Keratinocyte (primary cell): ENCODE data around the gene CIBAR2. TPM values are rescaled to one million over a fixed set of nuclear protein-coding genes. Genes with fewer than 3 reads are reported as not detected.

Experiments used
- DNase-seq: peaks from one replicate; pipeline ENCODE4 v3.0.0-alpha.2; 2011; ENCODE audit warnings: low read depth, missing footprints, low spot score
- FAIRE-seq: peaks from 2 replicates; lab custom pipeline; 2011; peaks lifted over from hg19 to GRCh38; lab: Jason Lieb, UNC
- H2AFZ ChIP-seq: 2 replicates; pipeline ENCODE4 v1.6.0; 2012; ENCODE audit warnings: low read length, control low read depth, inconsistent platforms; ENCODE audit not compliant: control insufficient read depth
- H3K27ac ChIP-seq: 2 replicates; pipeline ENCODE4 v1.5.1; 2011; ENCODE audit warnings: low read length; ENCODE audit not compliant: control insufficient read depth, insufficient read depth
- H3K27me3 ChIP-seq: 3 replicates; pipeline ENCODE4 v1.6.0; 2011; ENCODE audit warnings: low read length; ENCODE audit not compliant: control insufficient read depth, insufficient read depth; ENCODE audit errors: extremely low read depth
- H3K36me3 ChIP-seq, 2 experiments: 2 replicates in 1 of 2; 3 replicates in 1 of 2; pipeline ENCODE4 v1.5.1; 2011; ENCODE audit warnings: low read length in 2 of 2, mild to moderate bottlenecking in 1 of 2; ENCODE audit not compliant: control insufficient read depth in 2 of 2, insufficient read depth in 2 of 2; ENCODE audit errors: extremely low read depth in 1 of 2
- H3K4me1 ChIP-seq: 3 replicates; pipeline ENCODE4 v1.5.1; 2011; ENCODE audit warnings: low read length; ENCODE audit not compliant: control insufficient read depth, insufficient read depth; ENCODE audit errors: extremely low read depth
- H3K4me2 ChIP-seq: 3 replicates; pipeline ENCODE4 v1.6.0; 2011; ENCODE audit warnings: low read depth, low read length; ENCODE audit not compliant: control insufficient read depth, insufficient read depth; ENCODE audit errors: extremely low read depth
- H3K4me3 ChIP-seq, 3 experiments: fragments of 200-600 bp in 1 of 3; sonication (generic) in 1 of 3; 2 replicates in 2 of 3; 3 replicates in 1 of 3; pipeline ENCODE4 v1.5.1; 2011 to 2016; ENCODE audit warnings: low read length in 3 of 3, mild to moderate bottlenecking in 3 of 3, control low read depth in 2 of 3, inconsistent platforms in 1 of 3, low read depth in 1 of 3, mixed read lengths in 1 of 3, mixed run types in 1 of 3, moderate library complexity in 1 of 3; ENCODE audit not compliant: control insufficient read depth in 2 of 3, insufficient read depth in 2 of 3; ENCODE audit errors: extremely low read depth in 1 of 3
- H3K79me2 ChIP-seq: 2 replicates; pipeline ENCODE4 v1.6.0; 2012; ENCODE audit warnings: low read length; ENCODE audit not compliant: control insufficient read depth, insufficient read depth
- H3K9ac ChIP-seq: 3 replicates; pipeline ENCODE4 v1.6.0; 2011; ENCODE audit warnings: low read length; ENCODE audit not compliant: control insufficient read depth, insufficient read depth; ENCODE audit errors: extremely low read depth
- H3K9me1 ChIP-seq: 3 replicates; pipeline ENCODE4 v1.6.0; 2011; ENCODE audit warnings: low read length; ENCODE audit not compliant: control insufficient read depth, insufficient read depth; ENCODE audit errors: extremely low read depth
- H3K9me3 ChIP-seq: 2 replicates; pipeline ENCODE4 v1.5.1; 2012; ENCODE audit warnings: low read depth, low read length; ENCODE audit not compliant: control insufficient read depth
- H4K20me1 ChIP-seq: 3 replicates; pipeline ENCODE4 v1.6.0; 2011; ENCODE audit warnings: low read length; ENCODE audit not compliant: control insufficient read depth, insufficient read depth; ENCODE audit errors: extremely low read depth
- EZH2 ChIP-seq: IDR thresholded peaks from one replicate; pipeline ENCODE4 v1.6.1; 2012; ENCODE audit warnings: inconsistent platforms, mild to moderate bottlenecking, low read length, moderate library complexity
- dilution Hi-C: fragments of 300-500 bp; cut with MboI; formaldehyde crosslinking; loops from one replicate; pipeline ENCODE4 v1.7.0; 2020; ENCODE audit warnings: low sequenced_read_pairs; ENCODE audit not compliant: extremely low pct_ligation_motif_present
- polyA plus RNA-seq, 5 experiments: library from polyadenylated mRNA; depleted of rRNA in 3 of 5; stranded (reverse) in 3 of 5; stranded (forward) in 1 of 5; unstranded in 1 of 5; fragments of >200 nt; gene quantifications; 1 replicate in 1 of 5; 2 replicates in 3 of 5; 3 replicates in 1 of 5; pipeline versions ENCODE4 v1.2.1 to v1.2.3, GENCODE V29; 2011 to 2012; ENCODE audit warnings: missing spikeins in 2 of 5, low read depth in 1 of 5, low replicate concordance in 1 of 5
- TF ChIP-seq, protein P1 (sequence below), 3 experiments: IDR thresholded peaks in 1 of 3; conservative IDR thresholded peaks in 1 of 3; optimal IDR thresholded peaks in 1 of 3; 2 replicates in 2 of 3; 3 replicates in 1 of 3; pipeline versions ENCODE3 to v1.5.1; 2011; ENCODE audit warnings: low read length in 3 of 3, mild to moderate bottlenecking in 3 of 3, moderate library complexity in 2 of 3, control low read depth in 1 of 3, inconsistent platforms in 1 of 3; ENCODE audit not compliant: insufficient read depth in 2 of 3; ENCODE audit errors: extremely low read depth in 1 of 3

The CIBAR2 gene
- polyA plus RNA-seq, 1 donor (not counting 4 experiments of a cell fraction or from before 2014, with no cell fraction given) = not detected

DNA sequence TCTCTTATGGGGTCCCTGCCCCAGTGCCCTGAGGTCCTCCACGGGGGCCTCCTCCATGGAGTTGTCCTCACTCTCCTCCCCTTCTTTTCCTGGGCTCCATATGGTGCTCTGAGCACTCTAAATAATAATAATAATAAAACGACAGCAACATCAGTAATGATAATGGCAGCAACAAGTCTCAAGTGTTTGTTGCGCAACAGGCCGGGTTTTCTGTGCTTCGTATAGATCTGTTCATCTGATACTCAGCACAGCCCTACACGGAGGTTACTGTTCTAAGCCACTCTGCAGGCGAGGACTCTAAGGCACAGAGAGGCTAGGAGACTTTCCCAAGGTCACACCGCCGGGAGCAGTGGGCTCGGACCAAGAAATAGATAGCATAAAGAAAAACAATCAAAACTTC, 13.7 kb downstream of the CIBAR2 start:
- Histone ChIP-seq H3K9me1 (no peaks in the 10 kb centered on the region), H3K4me1 (peaks cover 3% of the 10 kb centered on the region), H3K4me2 (no peak overlapping the region), H2AFZ (no peak overlapping the region), H3K27me3 (peaks cover 18% of the 10 kb centered on the region), H3K9me3 (no peaks in the 10 kb centered on the region), H3K4me3 (no peak overlapping the region), H3K36me3 (no peaks in the 10 kb centered on the region), H3K27ac (no peak overlapping the region), H4K20me1 (no peaks in the 10 kb centered on the region), H3K79me2 (no peaks in the 10 kb centered on the region), H3K9ac (no peak overlapping the region)
- TF ChIP-seq, protein P1, sequence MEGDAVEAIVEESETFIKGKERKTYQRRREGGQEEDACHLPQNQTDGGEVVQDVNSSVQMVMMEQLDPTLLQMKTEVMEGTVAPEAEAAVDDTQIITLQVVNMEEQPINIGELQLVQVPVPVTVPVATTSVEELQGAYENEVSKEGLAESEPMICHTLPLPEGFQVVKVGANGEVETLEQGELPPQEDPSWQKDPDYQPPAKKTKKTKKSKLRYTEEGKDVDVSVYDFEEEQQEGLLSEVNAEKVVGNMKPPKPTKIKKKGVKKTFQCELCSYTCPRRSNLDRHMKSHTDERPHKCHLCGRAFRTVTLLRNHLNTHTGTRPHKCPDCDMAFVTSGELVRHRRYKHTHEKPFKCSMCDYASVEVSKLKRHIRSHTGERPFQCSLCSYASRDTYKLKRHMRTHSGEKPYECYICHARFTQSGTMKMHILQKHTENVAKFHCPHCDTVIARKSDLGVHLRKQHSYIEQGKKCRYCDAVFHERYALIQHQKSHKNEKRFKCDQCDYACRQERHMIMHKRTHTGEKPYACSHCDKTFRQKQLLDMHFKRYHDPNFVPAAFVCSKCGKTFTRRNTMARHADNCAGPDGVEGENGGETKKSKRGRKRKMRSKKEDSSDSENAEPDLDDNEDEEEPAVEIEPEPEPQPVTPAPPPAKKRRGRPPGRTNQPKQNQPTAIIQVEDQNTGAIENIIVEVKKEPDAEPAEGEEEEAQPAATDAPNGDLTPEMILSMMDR (optimal IDR thresholded peaks at IDR 0.05 in 1 of 3, IDR thresholded peaks at IDR 0.05 in 1 of 3, conservative IDR thresholded peaks at IDR 0.05 in 1 of 3; ENCODE audit: extremely low read depth in 1 of 3, insufficient read depth in 2 of 3, low read length in 3 of 3) = no peak
- FAIRE-seq = no peak
- dilution Hi-C loops = no loop called here
- DNase-seq = no peak

DNA sequence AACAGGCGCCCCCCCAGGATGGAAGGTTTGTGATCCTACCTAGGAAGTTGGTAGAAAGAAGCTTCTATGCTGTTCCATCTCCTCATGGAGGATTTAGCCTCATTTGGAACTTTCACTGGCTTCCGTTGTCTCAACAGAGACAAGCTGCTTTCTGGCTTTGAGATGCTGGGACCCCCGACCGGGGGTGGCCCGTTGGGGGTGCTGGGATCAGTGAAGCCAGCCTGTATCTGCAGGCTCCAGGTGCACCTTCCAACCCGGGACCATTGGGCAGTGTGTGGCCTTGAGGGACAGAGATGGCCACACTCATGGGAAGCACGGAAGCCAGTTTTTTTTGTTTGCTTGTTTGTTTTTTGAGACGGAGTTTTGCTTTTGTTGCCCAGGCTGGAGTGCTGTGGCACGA, 15.4 kb downstream of the CIBAR2 start:
- Histone ChIP-seq H3K9ac (no peak overlapping the region), H4K20me1 (no peaks in the 10 kb centered on the region), H3K27ac (no peak overlapping the region), H3K27me3 (peaks cover 21% of the 10 kb centered on the region), H3K4me1 (peaks cover 3% of the 10 kb centered on the region), H3K79me2 (no peaks in the 10 kb centered on the region), H2AFZ (no peak overlapping the region), H3K36me3 (no peaks in the 10 kb centered on the region), H3K4me2 (no peak overlapping the region), H3K9me3 (no peaks in the 10 kb centered on the region), H3K4me3 (no peak overlapping the region), H3K9me1 (no peaks in the 10 kb centered on the region)
- DNase-seq (no peak), FAIRE-seq (no peak)
- dilution Hi-C loops = no loop called here
- TF ChIP-seq, protein P1 (optimal IDR thresholded peaks at IDR 0.05 in 1 of 3, IDR thresholded peaks at IDR 0.05 in 1 of 3, conservative IDR thresholded peaks at IDR 0.05 in 1 of 3; ENCODE audit: extremely low read depth in 1 of 3, insufficient read depth in 2 of 3, low read length in 3 of 3) = no peak
- no peak for TF ChIP-seq EZH2
